Ovary (tissue), 3 donors: Measurements from ENCODE around the gene RHPN2.
"Not testable (repeated sequence)": the region's sequence is repeated elsewhere in the genome, so short reads cannot be mapped to it uniquely, and the experiment has no call there.

Experiments used
- EP300 ChIP-seq: sonication (generic); formaldehyde crosslinking; IDR thresholded peaks from one replicate; pipeline ENCODE4 v1.6.1; 2017; ENCODE audit warnings: antibody characterized with exemption
- TF ChIP-seq, protein P1 (sequence below), 3 donors: fragments of 450-650 bp in 2 of 3; fragments of 200-600 bp in 1 of 3; IDR thresholded peaks; one replicate each; pipeline versions ENCODE4 v1.5.1 to v1.8.0; 2016 to 2022; ENCODE audit warnings: antibody characterized with exemption in 3 of 3, mild to moderate bottlenecking in 1 of 3
- donor health status: DM: no; HTN: no; CAD: no.

DNA sequence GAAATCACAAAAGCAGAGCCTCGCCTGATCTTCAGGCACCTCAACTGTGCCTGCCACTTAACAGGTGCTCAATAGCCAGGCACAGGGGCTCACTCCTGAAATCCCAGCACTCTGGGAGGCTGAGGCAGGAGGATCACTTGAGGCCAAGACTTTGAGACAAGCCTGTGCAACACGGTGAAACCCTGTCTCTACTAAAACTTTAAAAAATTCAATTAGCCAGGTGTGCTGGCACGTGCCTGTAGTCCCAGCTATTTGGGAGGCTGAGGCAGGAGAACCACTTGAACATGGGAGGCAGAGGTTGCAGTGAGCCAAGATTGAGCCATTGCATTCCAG, 22.9 kb downstream of the RHPN2 start:
- not testable (repeated sequence) for TF ChIP-seq EP300
- TF ChIP-seq, protein P1, sequence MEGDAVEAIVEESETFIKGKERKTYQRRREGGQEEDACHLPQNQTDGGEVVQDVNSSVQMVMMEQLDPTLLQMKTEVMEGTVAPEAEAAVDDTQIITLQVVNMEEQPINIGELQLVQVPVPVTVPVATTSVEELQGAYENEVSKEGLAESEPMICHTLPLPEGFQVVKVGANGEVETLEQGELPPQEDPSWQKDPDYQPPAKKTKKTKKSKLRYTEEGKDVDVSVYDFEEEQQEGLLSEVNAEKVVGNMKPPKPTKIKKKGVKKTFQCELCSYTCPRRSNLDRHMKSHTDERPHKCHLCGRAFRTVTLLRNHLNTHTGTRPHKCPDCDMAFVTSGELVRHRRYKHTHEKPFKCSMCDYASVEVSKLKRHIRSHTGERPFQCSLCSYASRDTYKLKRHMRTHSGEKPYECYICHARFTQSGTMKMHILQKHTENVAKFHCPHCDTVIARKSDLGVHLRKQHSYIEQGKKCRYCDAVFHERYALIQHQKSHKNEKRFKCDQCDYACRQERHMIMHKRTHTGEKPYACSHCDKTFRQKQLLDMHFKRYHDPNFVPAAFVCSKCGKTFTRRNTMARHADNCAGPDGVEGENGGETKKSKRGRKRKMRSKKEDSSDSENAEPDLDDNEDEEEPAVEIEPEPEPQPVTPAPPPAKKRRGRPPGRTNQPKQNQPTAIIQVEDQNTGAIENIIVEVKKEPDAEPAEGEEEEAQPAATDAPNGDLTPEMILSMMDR (IDR thresholded peaks at IDR 0.05) = not testable (repeated sequence)
